Astrocyte (in vitro differentiated cells and primary cell): ENCODE data around the gene CDX2. TPM values are rescaled to one million over a fixed set of nuclear protein-coding genes. Genes with fewer than 3 reads are reported as not detected.
A peak's percentile ranks its signal among the peaks of the same experiment; 100 is the strongest.

ENCODE experiments used
- DNase-seq: peaks from one replicate; pipeline ENCODE4 v3.0.0-alpha.2; 2010; ENCODE audit warnings: low read depth
- FAIRE-seq: peaks from 2 replicates; lab custom pipeline; 2011; peaks lifted over from hg19 to GRCh38; lab: Jason Lieb, UNC
- H2AFZ ChIP-seq: 2 replicates; pipeline ENCODE4 v1.6.0; 2012; ENCODE audit warnings: low read depth, low read length, inconsistent platforms
- H3K27ac ChIP-seq: 2 replicates; pipeline ENCODE4 v1.5.1; 2011; ENCODE audit warnings: low read depth, low read length, inconsistent platforms
- H3K27me3 ChIP-seq: 2 replicates; pipeline ENCODE4 v1.6.0; 2011; ENCODE audit warnings: low read length, inconsistent platforms; ENCODE audit not compliant: insufficient read depth
- H3K36me3 ChIP-seq: 2 replicates; pipeline ENCODE4 v1.5.1; 2011; ENCODE audit warnings: low read length, inconsistent platforms; ENCODE audit not compliant: insufficient read depth
- H3K4me1 ChIP-seq: 2 replicates; pipeline ENCODE4 v1.5.1; 2011; ENCODE audit warnings: low read length, inconsistent platforms; ENCODE audit not compliant: insufficient read depth
- H3K4me2 ChIP-seq: 2 replicates; pipeline ENCODE4 v1.6.0; 2012; ENCODE audit warnings: low read length, inconsistent platforms
- H3K4me3 ChIP-seq: 2 replicates; pipeline ENCODE4 v1.5.1; 2011; ENCODE audit warnings: low read depth, mild to moderate bottlenecking, low read length, inconsistent platforms; ENCODE audit not compliant: insufficient read depth
- H3K79me2 ChIP-seq: 2 replicates; pipeline ENCODE4 v1.6.0; 2012; ENCODE audit warnings: mild to moderate bottlenecking, low read length, inconsistent platforms; ENCODE audit not compliant: insufficient read depth
- H3K9ac ChIP-seq: 2 replicates; pipeline ENCODE4 v1.6.0; 2012; ENCODE audit warnings: mild to moderate bottlenecking, low read length, inconsistent platforms
- H3K9me3 ChIP-seq: 2 replicates; pipeline ENCODE4 v1.5.1; 2012; ENCODE audit warnings: low read depth, mild to moderate bottlenecking, low read length, inconsistent platforms; ENCODE audit not compliant: insufficient read depth
- H4K20me1 ChIP-seq: 2 replicates; pipeline ENCODE4 v1.6.0; 2012; ENCODE audit warnings: low read length, inconsistent platforms; ENCODE audit not compliant: insufficient read depth
- H3K27ac Mint-ChIP-seq: one replicate; pipeline ENCODE4 v1.8.0; 2021; ENCODE audit warnings: mild to moderate bottlenecking, mixed read lengths; ENCODE audit not compliant: unreplicated experiment
- H3K27me3 Mint-ChIP-seq: one replicate; pipeline ENCODE4 v1.8.0; 2021; ENCODE audit warnings: low read depth, mixed read lengths; ENCODE audit not compliant: unreplicated experiment
- H3K36me3 Mint-ChIP-seq: one replicate; pipeline ENCODE4 v1.8.0; 2021; ENCODE audit warnings: low read depth, mixed read lengths; ENCODE audit not compliant: unreplicated experiment
- H3K4me1 Mint-ChIP-seq: one replicate; pipeline ENCODE4 v1.8.0; 2021; ENCODE audit warnings: low read depth, mixed read lengths; ENCODE audit not compliant: unreplicated experiment
- H3K4me3 Mint-ChIP-seq: one replicate; pipeline ENCODE4 v1.8.0; 2021; ENCODE audit warnings: mild to moderate bottlenecking, moderate library complexity, mixed read lengths; ENCODE audit not compliant: unreplicated experiment
- H3K9me3 Mint-ChIP-seq: one replicate; pipeline ENCODE4 v1.8.0; 2021; ENCODE audit warnings: mild to moderate bottlenecking, mixed read lengths; ENCODE audit not compliant: unreplicated experiment
- EZH2 ChIP-seq: IDR thresholded peaks from 2 replicates; pipeline ENCODE4 v1.6.1; 2012; ENCODE audit warnings: mild to moderate bottlenecking, low read length, inconsistent platforms; ENCODE audit not compliant: insufficient read depth
- total RNA-seq: library from RNA; stranded (reverse); gene quantifications from 2 replicates; pipeline ENCODE4 v1.2.1, GENCODE V29; 2021
- TF ChIP-seq, protein P1 (sequence below): IDR thresholded peaks from 2 replicates; pipeline ENCODE4 v1.5.1; 2011; ENCODE audit warnings: low read depth, mild to moderate bottlenecking, inconsistent platforms, low read length, moderate library complexity; ENCODE audit not compliant: insufficient read depth

The CDX2 gene
- total RNA-seq, 1 donor from 2014 or later, result not detected

DNA sequence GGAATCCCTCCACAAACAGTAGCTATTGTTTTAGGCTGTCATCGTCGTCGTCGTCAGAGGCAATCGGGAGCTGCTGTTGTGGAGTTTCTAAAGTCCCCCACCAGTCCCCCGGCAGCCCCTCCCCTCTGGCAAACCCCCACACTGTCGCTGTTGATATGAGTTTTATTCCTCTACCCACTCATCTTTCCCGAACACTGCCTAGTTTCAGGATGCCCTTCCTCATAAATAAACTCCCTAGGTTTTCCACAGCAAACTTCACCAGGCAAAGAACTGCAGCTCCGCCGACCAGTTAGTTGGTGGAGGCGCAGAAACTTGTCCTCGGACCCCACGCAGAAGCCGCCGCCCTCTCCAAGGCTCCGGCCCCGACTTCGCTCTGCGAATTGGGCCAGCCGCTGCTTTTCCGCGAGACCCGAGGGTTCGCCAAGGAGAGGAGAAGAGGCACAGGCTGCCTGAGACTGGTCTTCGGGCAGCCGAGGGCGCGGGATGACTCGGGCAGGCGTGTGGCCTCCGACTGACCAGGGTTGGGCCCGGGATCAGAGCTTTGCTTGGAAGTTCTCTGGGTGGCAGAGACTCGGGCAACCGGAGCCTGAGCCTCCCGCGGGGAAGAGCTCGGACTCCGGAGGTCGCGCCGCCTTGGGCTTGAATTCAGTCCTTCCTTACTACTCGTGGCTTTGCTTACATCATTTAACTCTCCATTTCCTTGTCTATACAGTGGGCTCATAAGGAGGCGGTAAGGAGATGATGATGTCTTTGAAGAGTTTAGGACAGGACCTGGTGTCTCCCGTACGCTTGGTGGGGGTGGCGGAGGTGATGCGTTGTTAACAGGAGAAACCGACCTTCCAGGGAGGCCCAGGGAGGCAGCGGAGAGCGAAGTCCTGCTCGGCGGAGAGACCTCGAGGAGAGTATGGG lies 41.4 kb downstream of the CDX2 start:
- Histone ChIP-seq H3K4me3 (no peak overlapping the region), H3K27me3 (peaks cover 79% of the 10 kb centered on the region), H3K79me2 (no peaks in the 10 kb centered on the region), H4K20me1 (no peaks in the 10 kb centered on the region), H3K9ac (no peak overlapping the region), H3K4me1 (no peaks in the 10 kb centered on the region), H3K36me3 (no peaks in the 10 kb centered on the region), H2AFZ (no peak overlapping the region), H3K4me2 (no peak overlapping the region), H3K9me3 (no peaks in the 10 kb centered on the region), H3K27ac (no peak overlapping the region)
- peaks cover 93% of the 10 kb centered on the region for H3K27me3 Mint-ChIP-seq
- DNase-seq (no peak), FAIRE-seq (no peak)
- H3K9me3 Mint-ChIP-seq, result peaks cover 45% of the 10 kb centered on the region
- TF ChIP-seq EZH2, result peak; percentile 84
- TF ChIP-seq, protein P1, sequence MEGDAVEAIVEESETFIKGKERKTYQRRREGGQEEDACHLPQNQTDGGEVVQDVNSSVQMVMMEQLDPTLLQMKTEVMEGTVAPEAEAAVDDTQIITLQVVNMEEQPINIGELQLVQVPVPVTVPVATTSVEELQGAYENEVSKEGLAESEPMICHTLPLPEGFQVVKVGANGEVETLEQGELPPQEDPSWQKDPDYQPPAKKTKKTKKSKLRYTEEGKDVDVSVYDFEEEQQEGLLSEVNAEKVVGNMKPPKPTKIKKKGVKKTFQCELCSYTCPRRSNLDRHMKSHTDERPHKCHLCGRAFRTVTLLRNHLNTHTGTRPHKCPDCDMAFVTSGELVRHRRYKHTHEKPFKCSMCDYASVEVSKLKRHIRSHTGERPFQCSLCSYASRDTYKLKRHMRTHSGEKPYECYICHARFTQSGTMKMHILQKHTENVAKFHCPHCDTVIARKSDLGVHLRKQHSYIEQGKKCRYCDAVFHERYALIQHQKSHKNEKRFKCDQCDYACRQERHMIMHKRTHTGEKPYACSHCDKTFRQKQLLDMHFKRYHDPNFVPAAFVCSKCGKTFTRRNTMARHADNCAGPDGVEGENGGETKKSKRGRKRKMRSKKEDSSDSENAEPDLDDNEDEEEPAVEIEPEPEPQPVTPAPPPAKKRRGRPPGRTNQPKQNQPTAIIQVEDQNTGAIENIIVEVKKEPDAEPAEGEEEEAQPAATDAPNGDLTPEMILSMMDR, result no peak
- H3K4me3 Mint-ChIP-seq, result no peak overlapping the region
- H3K4me1 Mint-ChIP-seq, result no peaks in the 10 kb centered on the region
- H3K36me3 Mint-ChIP-seq, result no peaks in the 10 kb centered on the region
- no peak overlapping the region for H3K27ac Mint-ChIP-seq

DNA sequence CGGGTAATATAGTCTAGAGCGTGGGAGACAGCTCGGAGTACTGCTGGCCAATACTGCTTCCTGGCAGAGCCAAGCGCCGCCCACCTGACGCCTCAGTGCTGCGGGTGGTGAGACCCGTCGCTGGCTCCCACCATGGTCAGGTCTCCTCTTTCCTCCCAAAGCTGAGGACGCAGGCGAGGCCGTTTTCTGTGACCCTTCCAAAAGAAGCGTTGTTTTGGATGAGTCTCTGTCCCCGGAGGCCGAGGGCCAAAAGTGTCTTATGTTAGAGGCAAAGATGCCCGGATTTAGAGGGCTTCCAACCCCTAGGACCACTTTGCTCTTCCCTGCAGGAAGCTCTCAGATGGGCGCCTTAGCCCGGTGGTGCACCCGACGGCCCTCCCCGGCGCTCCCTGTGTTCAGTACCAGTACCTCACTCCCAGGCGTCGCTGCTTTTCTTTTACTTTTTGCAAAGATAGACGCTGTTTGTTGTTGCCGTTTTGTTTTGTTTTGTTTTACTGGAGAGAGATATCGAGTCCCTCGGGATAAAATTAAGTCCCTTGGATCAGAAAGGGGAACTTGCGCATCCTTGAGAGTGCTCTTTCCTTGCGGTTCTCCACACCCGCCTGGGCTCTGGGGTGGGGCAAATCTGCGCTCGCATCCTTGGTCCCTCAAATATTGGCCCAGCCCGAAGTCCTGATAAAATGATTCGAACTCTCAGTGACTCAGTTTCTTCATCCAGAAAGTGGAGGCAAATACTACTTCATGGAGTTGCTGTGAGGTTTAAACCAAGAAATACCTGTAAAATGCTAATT lies 42.3 kb downstream of the CDX2 start:
- Histone ChIP-seq H3K4me3 (no peak overlapping the region), H3K4me1 (no peaks in the 10 kb centered on the region), H3K9ac (no peak overlapping the region), H3K9me3 (no peaks in the 10 kb centered on the region), H3K4me2 (no peak overlapping the region), H3K79me2 (no peaks in the 10 kb centered on the region), H3K27me3 (peaks cover 87% of the 10 kb centered on the region), H3K27ac (no peak overlapping the region), H2AFZ (no peak overlapping the region), H3K36me3 (no peaks in the 10 kb centered on the region), H4K20me1 (no peaks in the 10 kb centered on the region)
- TF ChIP-seq, protein P1, result no peak
- TF ChIP-seq EZH2, result no peak
- FAIRE-seq (no peak), DNase-seq (no peak)
- Mint-ChIP-seq H3K27me3 (peaks cover 95% of the 10 kb centered on the region), H3K27ac (peak overlapping the region; percentile 47), H3K9me3 (peaks cover 45% of the 10 kb centered on the region), H3K4me1 (no peaks in the 10 kb centered on the region), H3K4me3 (no peak overlapping the region), H3K36me3 (no peaks in the 10 kb centered on the region)
